Endothelial cell (in vitro differentiated cells): ENCODE results near the gene SRRM4. TPM values are rescaled to one million over a fixed set of nuclear protein-coding genes. Genes with fewer than 3 reads are reported as not detected.
"Not testable (repeated sequence)": the region's sequence is repeated elsewhere in the genome, so short reads cannot be mapped to it uniquely, and the experiment has no call there.

ENCODE experiments used
- DNase-seq: peaks from one replicate; pipeline ENCODE4 v3.0.0; 2021; ENCODE audit warnings: low spot score
- H3K27ac Mint-ChIP-seq: one replicate; pipeline ENCODE4 v1.8.0; 2021; ENCODE audit warnings: mixed read lengths, inconsistent platforms; ENCODE audit not compliant: unreplicated experiment
- H3K27me3 Mint-ChIP-seq: one replicate; pipeline ENCODE4 v1.8.0; 2021; ENCODE audit warnings: mild to moderate bottlenecking, moderate library complexity, mixed read lengths, inconsistent platforms; ENCODE audit not compliant: unreplicated experiment
- H3K36me3 Mint-ChIP-seq: one replicate; pipeline ENCODE4 v1.8.0; 2021; ENCODE audit warnings: mild to moderate bottlenecking, low read depth, mixed read lengths, inconsistent platforms; ENCODE audit not compliant: unreplicated experiment
- H3K4me1 Mint-ChIP-seq: one replicate; pipeline ENCODE4 v1.8.0; 2021; ENCODE audit warnings: mild to moderate bottlenecking, mixed read lengths, inconsistent platforms; ENCODE audit not compliant: unreplicated experiment
- H3K4me3 Mint-ChIP-seq: one replicate; pipeline ENCODE4 v1.8.0; 2021; ENCODE audit warnings: mild to moderate bottlenecking, mixed read lengths, inconsistent platforms; ENCODE audit not compliant: unreplicated experiment
- H3K9me3 Mint-ChIP-seq: one replicate; pipeline ENCODE4 v1.8.0; 2021; ENCODE audit warnings: mixed read lengths, inconsistent platforms; ENCODE audit not compliant: unreplicated experiment
- CTCF ChIP-seq: fragments of 200-600 bp; sonication (generic); IDR thresholded peaks from one replicate; pipeline ENCODE4 v1.5.0; 2021; ENCODE audit warnings: antibody characterized with exemption; ENCODE audit not compliant: unreplicated experiment
- total RNA-seq: library from RNA; stranded (reverse); fragmentation: NEBNext Ultra II Directional; extraction: Animal tissue kit (Norgen Biotek cat#: 25700); gene quantifications from one replicate; pipeline ENCODE4 v1.2.1, GENCODE V29; 2021; ENCODE audit not compliant: unreplicated experiment

Gene SRRM4
- total RNA-seq, 1 donor from 2014 or later = 3.6 TPM

GRCh38 chr12:119006746-119007145, 25.4 kb downstream of the SRRM4 start:
- H3K36me3 Mint-ChIP-seq = no peaks in the 10 kb centered on the region
- peaks cover 1% of the 10 kb centered on the region for H3K27me3 Mint-ChIP-seq
- no peaks in the 10 kb centered on the region for H3K9me3 Mint-ChIP-seq
- H3K27ac Mint-ChIP-seq = no peak overlapping the region
- H3K4me3 Mint-ChIP-seq = no peak overlapping the region
- no peak for TF ChIP-seq CTCF
- peaks cover 10% of the 10 kb centered on the region for H3K4me1 Mint-ChIP-seq
- no peak for DNase-seq

GRCh38 chr12:119008273-119008672, 26.9 kb downstream of the SRRM4 start:
- DNase-seq, H3K9me3 Mint-ChIP-seq, H3K36me3 Mint-ChIP-seq, H3K4me3 Mint-ChIP-seq, H3K27ac Mint-ChIP-seq, H3K27me3 Mint-ChIP-seq: not testable (repeated sequence)
- peaks cover 10% of the 10 kb centered on the region for H3K4me1 Mint-ChIP-seq

GRCh38 chr12:119008691-119009221, 27.4 kb downstream of the SRRM4 start:
- Mint-ChIP-seq H3K27ac (no peak overlapping the region), H3K27me3 (peaks cover 1% of the 10 kb centered on the region), H3K36me3 (no peaks in the 10 kb centered on the region), H3K9me3 (no peaks in the 10 kb centered on the region), H3K4me1 (peaks cover 10% of the 10 kb centered on the region), H3K4me3 (no peak overlapping the region)
- no peak for DNase-seq
- TF ChIP-seq CTCF = no peak

- DNase-seq = no peak
- no peak for TF ChIP-seq CTCF
- Mint-ChIP-seq H3K36me3 (no peaks in the 10 kb centered on the region), H3K9me3 (no peaks in the 10 kb centered on the region), H3K27me3 (peaks cover 3% of the 10 kb centered on the region), H3K4me1 (peaks cover 4% of the 10 kb centered on the region), H3K27ac (no peak overlapping the region), H3K4me3 (no peak overlapping the region)
Measured at GRCh38 chr12:119011231-119011630, 29.9 kb downstream of the SRRM4 start.

GRCh38 chr12:119012179-119012578, 30.8 kb downstream of the SRRM4 start:
- Mint-ChIP-seq H3K36me3 (no peaks in the 10 kb centered on the region), H3K4me3 (no peak overlapping the region), H3K4me1 (peaks cover 4% of the 10 kb centered on the region), H3K27ac (no peak overlapping the region), H3K9me3 (no peaks in the 10 kb centered on the region), H3K27me3 (peaks cover 3% of the 10 kb centered on the region)
- no peak for TF ChIP-seq CTCF
- no peak for DNase-seq
